NB4 (cell line): Measurements from ENCODE around the gene CEP128.

Source experiments
- CTCF ChIP-seq: IDR thresholded peaks from one replicate; pipeline ENCODE4 v1.5.1; 2012; ENCODE audit warnings: low read depth, low read length
- MYC ChIP-seq: IDR thresholded peaks from 2 replicates; pipeline ENCODE4 v1.6.1; 2011; ENCODE audit warnings: low read depth, low read length
- POLR2A ChIP-seq: IDR thresholded peaks from 2 replicates; pipeline ENCODE4 v1.6.1; 2011; ENCODE audit warnings: mild to moderate bottlenecking; ENCODE audit not compliant: insufficient read length; ENCODE audit errors: extremely low read depth
- TF ChIP-seq, protein P1 (sequence below): IDR thresholded peaks from 2 replicates; pipeline ENCODE4 v1.6.1; 2011; ENCODE audit warnings: low read depth, low read length

DNA sequence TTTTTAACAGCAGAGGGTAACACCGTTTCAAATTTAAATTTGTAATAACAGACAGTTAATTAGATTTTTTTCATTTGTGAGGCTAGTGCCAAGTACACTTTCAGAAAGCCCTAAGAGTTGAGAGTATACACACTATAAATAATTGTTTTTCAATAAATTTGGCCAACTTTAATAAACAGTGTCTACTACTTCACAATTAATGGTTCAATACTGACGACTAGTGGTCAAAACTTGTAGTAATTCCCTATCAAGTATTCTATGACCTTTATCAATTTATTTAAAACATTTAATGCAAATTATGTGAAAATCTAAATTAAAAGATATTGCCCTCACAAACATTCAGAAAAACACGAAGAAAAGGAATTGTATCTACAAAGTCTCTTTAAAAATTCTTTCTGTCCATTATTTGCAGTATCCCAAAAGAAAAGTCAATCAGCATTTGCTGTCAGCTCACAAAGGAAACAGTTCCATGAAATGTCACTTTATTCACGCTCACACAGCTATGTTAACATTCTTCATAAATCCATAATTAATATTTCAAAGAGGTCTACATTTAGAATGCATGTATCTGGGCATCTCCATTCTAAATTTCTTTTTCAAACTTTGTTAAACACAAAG lies 91.2 kb downstream of the CEP128 start:
- no peak for TF ChIP-seq CTCF
- TF ChIP-seq POLR2A = no peak
- no peak for TF ChIP-seq MYC
- TF ChIP-seq, protein P1, sequence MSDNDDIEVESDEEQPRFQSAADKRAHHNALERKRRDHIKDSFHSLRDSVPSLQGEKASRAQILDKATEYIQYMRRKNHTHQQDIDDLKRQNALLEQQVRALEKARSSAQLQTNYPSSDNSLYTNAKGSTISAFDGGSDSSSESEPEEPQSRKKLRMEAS = no peak
